ENCODE data around the gene CDH22.

CDH22 gene

GRCh38 chr20:46316984-46317684 is 8.8 kb upstream of the CDH22 start:
- no peak for DNase-seq

GRCh38 chr20:46315311-46315710 is 7.0 kb upstream of the CDH22 start:
- no peak for DNase-seq

- no peak for DNase-seq
These were observed 4.9 kb upstream of the CDH22 start for GRCh38 chr20:46312945-46313861.

- no peak for DNase-seq
These were observed 4.0 kb upstream of the CDH22 start for GRCh38 chr20:46312075-46312944.

- no peak for DNase-seq
These were observed 3.4 kb upstream of the CDH22 start for GRCh38 chr20:46311719-46312074.

GRCh38 chr20:46311039-46311650 is 2.8 kb upstream of the CDH22 start:
- DNase-seq: no peak

GRCh38 chr20:46309945-46310344 is 1.6 kb upstream of the CDH22 start:
- DNase-seq: no peak

- DNase-seq: no peak
These were observed 370 bp downstream of the CDH22 start for GRCh38 chr20:46307999-46308257.

- DNase-seq: peak; percentile 45 to 73
These were observed 929 bp downstream of the CDH22 start for GRCh38 chr20:46307139-46307998.

GRCh38 chr20:46306743-46307138 is 1.6 kb downstream of the CDH22 start:
- no peak for DNase-seq

- no peak for DNase-seq
These were observed 2.3 kb downstream of the CDH22 start for GRCh38 chr20:46305973-46306360.

- DNase-seq: no peak
These were observed 2.8 kb downstream of the CDH22 start for GRCh38 chr20:46305331-46305972.

- no peak for DNase-seq
These were observed 3.4 kb downstream of the CDH22 start for GRCh38 chr20:46304852-46305251.

- DNase-seq: no peak
These were observed 3.9 kb downstream of the CDH22 start for GRCh38 chr20:46304361-46304760.

GRCh38 chr20:46303176-46303956 is 4.9 kb downstream of the CDH22 start:
- DNase-seq: no peak

- DNase-seq: no peak
These were observed 6.2 kb downstream of the CDH22 start for GRCh38 chr20:46302106-46302505.

GRCh38 chr20:46300281-46300680 is 8.0 kb downstream of the CDH22 start:
- DNase-seq: no peak

- no peak for DNase-seq
These were observed 9.2 kb downstream of the CDH22 start for GRCh38 chr20:46299078-46299477.

GRCh38 chr20:46298374-46298773 is 9.9 kb downstream of the CDH22 start:
- no peak for DNase-seq

- no peak for DNase-seq
These were observed 11.6 kb downstream of the CDH22 start for GRCh38 chr20:46296526-46297250.

Measured in stimulated activated CD4-positive, alpha-beta T cell treated with anti-CD3 and anti-CD28 coated beads, Interleukin-2, amount 100 ng/mL, for 48 hours (primary cell).